ENCODE measurements around the gene PSMA3.
A peak's percentile ranks its signal among the peaks of the same experiment; 100 is the strongest.
"Not testable (repeated sequence)": the region's sequence is repeated elsewhere in the genome, so short reads cannot be mapped to it uniquely, and the experiment has no call there.

Gene PSMA3

GRCh38 chr14:58244556-58245387, at the start of gene PSMA3:
Gene PSMA3, plus strand, starts transcription at chr14:58244843. Its CDS starts 78 bp downstream, at chr14:58244921.
- DNase-seq (ENCODE audit: low read depth in 2 of 2, low spot score in 1 of 2) = peak; percentile 94 to 96

- DNase-seq (ENCODE audit: low read depth in 2 of 2, low spot score in 1 of 2) = no peak
Observed at GRCh38 chr14:58196198-58196597, 48.4 kb upstream of the PSMA3 start.

DNA sequence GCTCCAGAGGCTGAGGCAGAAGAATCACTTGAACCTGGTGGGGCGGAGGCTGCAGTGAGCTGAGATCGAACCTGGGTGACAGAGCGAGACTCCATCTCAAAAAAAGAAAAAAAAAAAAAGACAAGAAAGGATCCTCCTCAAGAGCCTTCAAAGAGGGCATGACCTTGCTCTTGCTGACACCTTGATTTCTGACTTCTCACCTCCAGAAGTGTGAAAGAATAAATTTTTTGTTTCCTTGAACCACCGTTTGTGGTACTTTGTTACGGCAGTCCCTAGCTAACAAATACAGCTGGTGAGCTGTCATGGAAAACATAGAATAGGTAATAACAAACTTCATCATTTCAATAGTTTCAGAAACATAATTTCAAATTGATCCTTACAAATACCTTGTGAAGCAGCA, 46.6 kb upstream of the PSMA3 start:
- DNase-seq (ENCODE audit: low read depth in 2 of 2, low spot score in 1 of 2) = no peak

DNA sequence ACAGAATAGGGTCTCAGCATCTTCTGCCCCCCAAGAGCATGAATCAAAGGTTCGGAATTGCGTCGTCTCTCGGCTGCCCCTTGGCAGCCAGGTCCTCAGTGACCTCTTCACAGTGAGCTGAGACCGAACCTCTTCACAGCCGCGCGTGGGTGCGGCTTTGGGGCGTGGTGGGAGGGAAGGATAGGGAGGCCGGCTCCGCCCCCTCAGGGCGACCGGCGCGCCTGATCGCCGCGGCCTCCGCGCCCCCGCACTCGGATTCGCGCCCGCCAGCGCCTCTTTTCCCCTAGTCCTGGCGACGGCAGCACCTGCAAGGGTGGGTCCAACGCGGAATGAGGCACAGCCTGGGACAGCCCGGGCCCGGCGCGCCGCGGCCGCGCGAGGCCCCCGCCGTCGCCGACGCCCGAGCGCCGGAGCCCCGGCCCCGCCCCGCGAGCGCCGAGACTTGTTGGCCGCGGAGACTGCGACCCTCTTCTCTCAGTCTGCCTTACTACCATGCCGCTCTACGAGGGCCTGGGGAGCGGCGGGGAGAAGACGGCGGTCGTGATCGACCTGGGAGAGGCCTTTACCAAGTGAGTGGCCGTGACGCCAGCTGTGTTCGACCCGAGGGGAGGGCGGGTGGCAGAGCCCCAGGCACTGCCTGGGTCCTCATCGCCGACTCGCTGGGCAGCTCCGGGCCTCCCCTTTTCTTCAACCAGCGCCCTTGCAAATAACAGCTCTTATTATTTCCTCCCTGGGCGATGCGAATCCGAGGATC, 44.7 kb upstream of the PSMA3 start, which contains the start of gene ACTR10:
Gene ACTR10 (plus strand): TSS at position 424 of the 754 bp plus-strand sequence. CDS start 69 bp downstream, at position 493.
- DNase-seq (ENCODE audit: low read depth in 2 of 2, low spot score in 1 of 2) = peak; percentile 67 to 79

DNA sequence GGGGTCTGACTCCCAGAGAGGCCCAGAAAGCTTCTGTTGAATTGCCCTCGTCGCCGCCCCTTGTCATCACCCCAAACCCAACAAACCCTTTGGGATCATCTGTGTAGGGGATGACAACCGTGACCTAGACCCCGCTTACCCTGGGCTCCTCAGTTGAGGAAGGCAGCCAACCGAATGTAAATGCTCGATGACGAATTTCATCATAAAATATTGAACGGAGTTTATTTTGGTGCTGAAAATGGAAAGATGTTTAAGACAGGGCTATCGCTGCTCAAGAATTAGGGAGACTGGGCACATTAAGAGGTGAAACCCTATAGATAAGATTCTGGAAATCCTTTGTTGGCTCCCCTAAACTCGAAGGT, 44.2 kb upstream of the PSMA3 start:
- DNase-seq (ENCODE audit: low read depth in 2 of 2, low spot score in 1 of 2) = no peak

DNA sequence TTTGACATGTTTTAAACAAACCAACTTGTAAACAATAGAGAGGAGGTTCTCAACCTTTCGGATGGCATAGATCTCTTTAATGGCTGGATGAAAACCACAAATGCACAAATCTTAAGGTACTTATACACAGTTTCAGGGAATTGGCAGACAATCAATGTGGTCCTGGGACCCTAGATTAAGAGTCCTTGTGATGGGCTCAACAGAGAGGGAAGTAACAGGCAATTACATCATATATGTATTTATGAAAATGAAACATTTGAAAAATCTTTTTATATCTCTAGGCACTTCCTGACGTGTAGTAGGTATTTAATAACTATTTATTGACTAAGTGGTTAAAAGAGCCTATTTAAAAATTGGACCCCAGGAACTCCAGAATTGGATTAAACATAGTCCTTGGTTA, 43.8 kb upstream of the PSMA3 start:
- no peak for DNase-seq (ENCODE audit: low read depth in 2 of 2, low spot score in 1 of 2)

GRCh38 chr14:58213176-58213575, 31.5 kb upstream of the PSMA3 start:
- DNase-seq (ENCODE audit: low read depth in 2 of 2, low spot score in 1 of 2) = no peak

GRCh38 chr14:58215191-58215914, 29.3 kb upstream of the PSMA3 start:
- no peak for DNase-seq (ENCODE audit: low read depth in 2 of 2, low spot score in 1 of 2)

GRCh38 chr14:58216544-58216943, 28.1 kb upstream of the PSMA3 start:
- DNase-seq (ENCODE audit: low read depth in 2 of 2, low spot score in 1 of 2) = no peak

GRCh38 chr14:58227096-58227819, 17.4 kb upstream of the PSMA3 start:
- no peak for DNase-seq (ENCODE audit: low read depth in 2 of 2, low spot score in 1 of 2)

- no peak for DNase-seq (ENCODE audit: low read depth in 2 of 2, low spot score in 1 of 2)
Observed at GRCh38 chr14:58238252-58239243, 6.1 kb upstream of the PSMA3 start.

GRCh38 chr14:58239244-58240195, 5.1 kb upstream of the PSMA3 start:
- peak; percentile 63 to 86 for DNase-seq (ENCODE audit: low read depth in 2 of 2, low spot score in 1 of 2)

- DNase-seq (ENCODE audit: low read depth in 2 of 2, low spot score in 1 of 2) = peak in 1 of 2 donors; percentile 7
Observed at GRCh38 chr14:58243790-58244555, 670 bp upstream of the PSMA3 start.

DNA sequence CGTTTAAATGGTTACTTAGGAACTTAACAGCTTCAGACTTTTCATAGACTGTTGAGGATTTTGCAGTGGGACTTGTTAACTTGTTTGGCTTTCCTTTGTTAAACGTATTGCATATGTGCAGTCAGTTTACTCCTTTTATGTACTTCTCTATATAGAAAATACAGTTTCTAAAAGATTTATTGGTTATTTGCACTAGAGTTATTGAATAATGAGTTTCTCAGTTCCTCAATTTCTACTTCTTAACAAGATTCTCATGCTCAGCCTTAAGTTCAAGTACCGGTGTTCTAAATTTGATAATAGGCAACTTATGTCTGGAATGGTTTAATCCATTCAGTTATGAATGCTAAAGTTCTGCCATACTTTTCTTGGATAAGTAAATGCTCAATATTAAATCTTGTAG, 919 bp downstream of the PSMA3 start:
- no peak for DNase-seq (ENCODE audit: low read depth in 2 of 2, low spot score in 1 of 2)

DNA sequence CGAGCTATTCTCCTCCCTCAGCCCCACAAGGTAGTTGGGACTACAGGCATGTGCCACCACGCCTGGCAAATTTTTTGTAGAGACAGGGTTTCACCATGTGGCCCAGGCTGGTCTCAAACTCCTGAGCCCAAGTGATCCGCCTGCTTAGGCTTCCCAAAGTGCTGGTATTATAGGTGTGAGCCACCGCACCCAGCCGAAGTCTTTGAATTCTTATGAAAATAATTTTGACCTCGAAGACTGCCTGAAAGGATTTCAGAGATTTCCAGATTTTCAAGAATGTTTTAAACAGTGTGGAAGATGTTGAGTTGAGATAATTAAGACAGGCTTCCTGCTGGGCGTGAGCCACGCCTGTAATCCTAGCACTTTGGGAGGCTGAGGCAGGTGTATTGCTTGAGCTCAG, 5.0 kb downstream of the PSMA3 start:
- DNase-seq (ENCODE audit: low read depth in 2 of 2, low spot score in 1 of 2) = no peak

- no peak for DNase-seq (ENCODE audit: low read depth in 2 of 2, low spot score in 1 of 2)
Observed at GRCh38 chr14:58258156-58258555, 13.5 kb downstream of the PSMA3 start.

DNA sequence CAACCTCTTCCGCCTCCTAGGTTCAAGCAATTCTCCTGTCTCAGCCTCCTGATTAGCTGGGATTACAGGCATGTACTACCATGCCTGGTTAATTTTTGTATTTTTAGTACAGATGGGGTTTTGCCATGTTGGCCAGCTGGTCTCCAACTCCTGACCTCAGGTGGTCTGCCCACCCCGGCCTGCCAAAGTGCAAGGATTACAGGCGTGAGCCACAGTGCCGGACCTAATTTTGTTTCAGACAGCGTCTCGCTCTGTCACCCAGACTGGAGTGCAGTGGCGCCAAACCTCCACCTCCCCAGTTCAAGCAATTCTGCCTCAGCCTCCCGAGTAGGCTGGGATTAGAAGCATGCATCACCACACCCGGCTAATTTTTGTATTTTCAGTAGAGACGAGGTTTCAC, 17.4 kb downstream of the PSMA3 start:
- not testable (repeated sequence) for DNase-seq (ENCODE audit: low read depth in 2 of 2, low spot score in 1 of 2)

DNA sequence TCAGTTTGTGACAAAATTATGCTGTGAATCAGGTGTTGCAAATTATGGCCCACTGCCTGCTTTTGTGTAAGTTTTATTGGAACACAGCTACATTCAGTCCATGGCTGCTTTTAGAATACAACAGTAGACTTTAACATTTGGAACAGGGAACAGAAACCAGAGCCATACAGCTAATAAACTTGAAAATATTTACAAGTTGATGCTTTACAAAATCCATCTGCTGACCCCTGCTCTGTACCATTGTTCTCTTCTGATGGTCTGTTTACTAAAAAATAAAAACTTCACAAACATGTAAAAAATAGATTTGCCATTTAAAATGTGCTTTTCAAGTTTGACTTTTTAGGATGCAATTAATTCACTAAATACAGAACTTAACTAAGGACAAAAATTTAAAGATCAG, 20.8 kb downstream of the PSMA3 start:
- no peak for DNase-seq (ENCODE audit: low read depth in 2 of 2, low spot score in 1 of 2)
